ENCODE measurements around the gene LIPC.

Gene LIPC

DNA sequence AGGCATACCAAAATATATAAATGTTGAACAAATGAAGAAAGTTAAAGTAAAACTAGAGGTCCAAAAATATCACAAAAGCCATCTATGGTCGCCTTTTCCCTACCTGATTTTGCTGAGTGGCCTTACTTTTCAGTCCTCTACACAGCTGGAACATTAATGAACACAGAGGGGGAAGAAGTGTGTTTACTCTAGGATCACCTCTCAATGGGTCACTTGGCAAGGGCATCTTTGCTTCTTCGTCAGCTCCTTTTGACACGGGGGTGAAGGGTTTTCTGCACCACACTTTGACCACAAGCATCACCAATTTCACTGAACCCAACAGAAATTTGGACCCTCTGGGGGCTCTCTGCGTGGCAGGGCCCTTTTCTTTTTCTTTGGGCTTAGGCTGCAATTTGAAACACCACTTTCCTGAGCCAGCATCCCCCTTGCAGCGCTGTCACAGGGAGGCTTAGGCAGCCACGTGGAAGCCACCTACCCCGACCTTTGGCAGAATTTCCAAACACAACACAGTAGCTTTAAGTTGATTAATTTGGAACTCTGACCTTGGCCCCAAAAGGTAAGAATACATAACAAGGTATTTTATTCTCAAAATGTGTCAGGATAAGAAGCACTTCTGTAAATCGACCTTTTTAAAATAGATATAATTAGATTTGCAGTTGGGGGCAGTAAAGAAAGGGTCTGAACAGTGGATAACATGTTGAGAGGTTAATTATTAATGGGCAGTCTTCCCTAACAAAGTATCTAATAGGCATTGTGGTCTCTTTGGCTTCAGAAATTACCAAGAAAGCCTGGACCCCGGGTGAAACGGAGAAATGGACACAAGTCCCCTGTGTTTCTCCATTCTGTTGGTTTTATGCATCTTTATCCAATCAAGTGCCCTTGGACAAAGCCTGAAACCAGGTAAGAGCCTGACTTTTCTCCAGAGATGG is at the start of gene LIPC:
TSS of gene LIPC (plus strand) at position 771 of the 929 bp plus-strand sequence. CDS start at position 813, 42 bp downstream.
- no peak for DNase-seq

DNA sequence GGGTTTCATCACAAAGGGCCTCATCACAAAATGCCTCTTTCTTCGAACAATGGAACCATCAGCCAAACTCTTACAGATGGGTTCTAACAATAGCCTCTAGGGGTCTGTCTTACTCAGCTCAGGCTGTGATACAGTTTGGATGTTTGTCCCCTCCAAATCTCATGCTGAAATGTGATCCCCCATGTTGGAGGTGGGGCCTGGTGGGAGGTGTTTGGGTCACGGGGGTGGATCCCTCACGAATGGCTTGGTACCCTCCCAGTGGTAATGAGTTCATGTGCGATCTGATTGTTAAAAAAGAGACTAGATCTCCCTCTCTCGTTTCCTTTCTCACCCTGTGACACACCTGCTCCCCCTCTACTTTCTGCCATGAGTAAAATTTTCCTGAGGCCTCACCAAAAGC is 47.9 kb upstream of the LIPC start:
- no peak for DNase-seq

DNA sequence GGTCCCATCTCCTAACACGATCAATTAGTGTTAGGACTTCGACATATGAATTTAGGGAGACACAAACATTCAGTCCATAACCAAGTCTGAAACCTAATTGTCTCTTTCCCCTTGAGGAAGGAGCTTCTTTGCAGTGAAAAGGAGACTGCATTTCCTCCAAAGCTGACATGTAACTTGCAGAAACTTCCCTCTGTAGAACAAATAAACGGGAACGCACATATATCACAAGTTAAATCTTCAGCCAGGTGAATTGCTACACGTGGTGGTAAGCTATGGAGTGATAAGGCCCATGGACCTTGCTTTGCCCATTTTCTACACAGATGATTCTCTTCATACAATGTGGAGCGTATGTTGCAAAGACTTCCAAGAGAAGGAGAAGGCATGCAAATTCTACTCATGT is 47.1 kb upstream of the LIPC start:
- no peak for DNase-seq

DNA sequence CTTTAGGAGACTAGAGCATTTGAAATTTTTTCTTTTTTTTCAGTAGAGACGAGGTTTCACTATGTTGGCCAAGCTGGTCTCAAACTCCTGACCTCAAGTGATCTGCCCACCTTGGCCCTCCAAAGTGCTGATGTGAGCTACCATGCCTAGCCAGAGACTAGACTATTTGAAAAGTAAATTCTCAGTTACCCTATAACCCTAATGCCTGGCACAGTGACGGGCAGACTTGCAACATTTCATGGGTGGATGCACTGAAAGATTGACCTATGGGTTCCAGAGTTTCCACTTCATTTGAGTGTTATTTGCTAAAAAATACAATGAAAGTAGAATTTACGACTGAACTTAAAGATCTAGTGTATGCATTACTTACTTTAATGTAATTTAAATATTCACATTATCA is 45.7 kb upstream of the LIPC start:
- DNase-seq, result no peak

DNA sequence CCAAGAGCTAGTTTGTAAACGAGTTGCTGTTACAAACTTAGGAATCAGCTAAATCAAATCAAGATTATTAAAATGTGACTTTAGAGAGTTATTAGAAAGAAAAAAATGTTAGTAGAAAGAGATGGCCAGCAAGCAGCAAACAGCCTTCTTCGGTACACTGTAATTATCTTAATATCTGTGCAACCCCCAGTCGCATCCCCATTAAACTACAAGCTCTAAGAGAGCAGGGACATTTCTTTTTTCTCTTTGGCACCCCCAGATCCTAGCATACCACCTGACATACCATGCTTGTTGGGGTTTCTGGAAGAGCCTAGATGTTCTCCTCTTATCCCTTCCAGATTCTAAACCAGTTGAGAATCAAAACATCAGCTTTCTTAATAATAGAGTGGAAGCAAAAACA is 45.1 kb upstream of the LIPC start:
- no peak for DNase-seq

DNA sequence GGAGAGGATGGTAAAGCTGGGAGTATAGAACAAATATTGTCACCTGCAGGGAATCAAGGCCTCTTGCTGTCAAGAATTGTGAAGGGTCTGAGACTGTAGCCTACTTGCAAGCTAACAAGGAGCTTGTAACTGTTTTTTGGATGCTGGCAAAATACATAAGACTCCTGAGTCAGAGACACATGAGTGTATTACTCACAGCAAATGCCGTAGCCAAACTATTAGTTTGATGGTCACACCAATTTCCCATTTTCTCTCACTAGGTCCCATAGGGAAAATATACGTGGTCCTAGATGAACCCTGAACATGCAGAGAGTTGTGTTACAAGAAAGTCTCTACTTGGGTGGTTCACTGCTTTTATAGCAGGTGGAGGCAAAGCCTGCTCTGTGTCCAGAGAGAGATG is 44.7 kb upstream of the LIPC start:
- no peak for DNase-seq

DNA sequence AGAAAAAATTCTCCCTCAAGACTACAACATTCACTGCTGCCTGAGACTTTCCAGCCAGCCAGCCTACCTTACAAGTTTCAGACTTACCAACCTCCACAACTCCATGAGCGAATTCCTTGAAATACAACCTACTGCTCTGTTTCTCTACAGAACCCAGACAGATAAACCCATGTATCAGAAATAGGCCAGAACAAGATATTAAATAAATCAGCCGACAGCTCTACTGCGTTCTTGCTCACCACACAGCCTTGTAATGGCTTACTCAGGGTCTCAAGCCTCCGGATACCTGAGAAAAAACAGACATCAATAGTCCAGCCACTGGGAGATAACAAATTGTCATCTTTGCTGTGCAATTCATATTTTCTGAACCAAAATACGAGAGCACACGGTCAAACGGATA is 43.6 kb upstream of the LIPC start:
- no peak for DNase-seq

DNA sequence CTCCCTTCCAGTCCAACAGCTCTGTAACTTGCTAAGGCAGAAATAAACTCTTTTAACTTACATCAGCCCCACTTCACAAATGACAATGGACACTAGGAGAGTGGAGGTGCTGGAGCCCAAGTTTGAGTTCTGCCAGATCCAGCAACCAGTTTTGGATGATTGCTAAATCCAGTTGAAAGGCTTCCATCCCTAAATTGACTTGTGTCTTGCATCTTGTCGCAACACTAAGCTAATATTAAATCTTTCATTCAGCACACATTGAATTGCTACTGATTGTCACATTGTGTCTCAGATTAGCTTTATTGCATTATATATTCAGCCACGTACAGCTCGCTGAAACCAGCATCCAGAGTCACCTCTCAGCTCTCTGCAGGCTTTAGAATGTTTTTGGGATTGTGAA is 41.7 kb upstream of the LIPC start:
- no peak for DNase-seq

DNA sequence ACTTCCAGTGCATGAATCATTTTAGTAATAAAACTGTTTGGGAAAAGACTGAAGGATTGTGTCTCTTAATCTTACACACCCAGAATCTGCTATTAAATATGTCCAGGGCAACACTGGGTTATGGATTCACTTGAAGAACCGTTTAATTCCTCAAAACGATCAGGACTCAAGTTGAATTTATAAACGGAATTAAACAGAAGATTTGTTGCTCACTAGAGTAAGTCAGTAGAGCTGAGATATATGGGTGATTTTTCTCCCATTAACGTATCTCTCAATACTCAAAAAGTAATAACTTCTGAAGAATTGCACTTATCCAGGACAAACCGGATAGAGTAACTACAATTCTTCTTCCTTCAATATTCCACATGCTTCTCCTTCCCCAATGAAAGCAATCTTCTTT is 41.1 kb upstream of the LIPC start:
- DNase-seq, result no peak

DNA sequence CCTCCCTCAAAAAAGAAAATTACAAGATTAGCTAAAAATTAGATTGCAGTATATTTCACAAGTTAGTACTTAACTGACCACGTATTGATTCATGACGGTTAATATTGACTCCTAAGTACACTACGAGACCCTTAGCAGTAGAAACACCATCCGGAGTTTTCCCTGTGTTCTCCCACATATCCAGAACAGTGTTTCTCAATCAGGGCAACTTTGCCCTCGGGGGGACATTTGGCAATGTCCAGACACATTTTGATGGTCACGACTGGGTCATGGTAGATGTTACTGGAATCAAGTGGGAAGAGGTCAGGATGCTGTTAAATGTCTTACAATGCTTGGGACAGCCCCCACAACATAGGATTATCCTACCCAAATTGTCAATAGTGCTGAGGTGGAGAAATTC is 40.7 kb upstream of the LIPC start:
- no peak for DNase-seq

DNA sequence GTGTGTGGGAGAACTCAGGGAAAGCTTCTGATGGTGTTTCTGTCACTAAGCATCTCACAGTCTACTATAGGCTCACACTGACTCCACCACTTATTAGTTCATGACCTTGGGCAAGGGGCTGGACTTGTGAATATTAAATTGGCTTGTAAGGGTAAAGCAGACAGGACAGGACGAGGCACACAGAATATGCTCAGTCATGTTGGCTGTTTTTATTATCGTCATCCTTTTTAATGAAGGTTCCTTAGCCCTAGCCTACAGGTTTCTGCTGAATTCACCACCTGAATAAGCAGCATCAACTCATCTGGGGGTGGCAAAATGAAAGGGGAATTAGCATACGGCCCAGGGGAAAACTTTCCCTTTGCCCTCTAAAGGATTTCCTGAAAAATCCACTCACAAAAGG is 39.6 kb upstream of the LIPC start:
- no peak for DNase-seq

DNA sequence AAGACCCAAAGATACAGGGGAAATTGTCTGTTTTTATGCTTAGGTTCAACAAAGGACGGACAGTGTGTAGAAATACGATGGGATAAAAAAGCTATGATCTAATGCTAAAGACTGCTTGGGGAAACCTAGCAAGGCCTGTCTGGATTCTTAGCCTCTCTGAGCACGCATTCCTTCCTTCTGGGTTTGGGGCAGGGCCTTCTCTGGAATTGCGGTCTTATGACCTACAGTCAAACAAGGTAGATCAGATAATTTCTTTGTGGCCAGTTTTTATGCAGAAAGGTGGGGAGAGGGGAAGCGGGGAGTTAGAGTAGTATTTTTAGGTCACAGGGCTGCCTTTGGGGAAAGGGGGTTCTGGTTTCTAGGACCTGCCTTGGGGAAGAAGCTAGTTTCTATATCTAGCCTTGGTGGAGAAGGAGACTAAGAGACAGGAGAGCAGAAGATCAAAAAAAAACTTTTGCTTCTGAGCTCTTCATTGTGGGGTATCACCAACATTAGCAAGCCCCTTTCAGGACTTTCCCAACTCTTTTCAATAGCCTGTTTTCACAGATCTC is 39.1 kb upstream of the LIPC start:
- no peak for DNase-seq

DNA sequence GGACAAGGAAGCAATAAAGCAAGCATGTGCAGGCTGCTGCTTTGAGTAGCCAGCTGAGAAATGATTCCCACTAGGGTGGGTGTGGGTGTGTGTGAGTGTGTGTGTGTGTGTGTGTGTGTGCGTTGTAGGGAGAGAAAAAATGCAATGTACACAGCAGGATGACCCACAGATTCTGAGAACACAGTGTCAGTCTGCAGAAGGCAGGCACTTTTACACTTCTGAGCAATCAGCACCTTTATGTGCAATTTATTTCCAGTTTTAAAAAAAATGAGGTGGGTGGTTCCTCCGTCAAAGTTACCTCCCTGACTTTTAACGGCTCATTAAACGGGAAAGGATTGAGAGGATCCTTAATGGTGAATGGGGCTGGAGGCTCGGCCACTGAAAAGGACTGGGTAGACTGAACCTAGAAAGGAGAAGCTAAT is 38.5 kb upstream of the LIPC start:
- no peak for DNase-seq

DNA sequence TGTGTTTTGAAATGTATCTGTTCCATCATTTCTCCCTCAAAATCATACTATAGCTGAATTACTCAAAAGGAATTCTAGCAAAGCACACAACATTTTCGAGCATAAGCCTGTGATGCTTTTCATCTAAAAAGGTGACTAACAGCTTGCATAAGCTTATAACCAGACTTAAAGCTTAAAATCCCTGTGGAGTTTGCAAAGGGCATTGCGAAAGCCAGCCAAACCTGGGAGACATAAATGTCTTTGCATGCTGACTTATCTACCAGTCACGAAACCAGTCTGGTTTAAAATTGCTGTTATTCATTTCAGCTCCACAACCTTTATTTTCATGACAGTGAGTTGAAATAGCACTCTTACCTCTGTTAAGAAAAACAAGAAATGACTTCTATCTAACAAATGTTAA is 35.6 kb upstream of the LIPC start:
- no peak for DNase-seq

DNA sequence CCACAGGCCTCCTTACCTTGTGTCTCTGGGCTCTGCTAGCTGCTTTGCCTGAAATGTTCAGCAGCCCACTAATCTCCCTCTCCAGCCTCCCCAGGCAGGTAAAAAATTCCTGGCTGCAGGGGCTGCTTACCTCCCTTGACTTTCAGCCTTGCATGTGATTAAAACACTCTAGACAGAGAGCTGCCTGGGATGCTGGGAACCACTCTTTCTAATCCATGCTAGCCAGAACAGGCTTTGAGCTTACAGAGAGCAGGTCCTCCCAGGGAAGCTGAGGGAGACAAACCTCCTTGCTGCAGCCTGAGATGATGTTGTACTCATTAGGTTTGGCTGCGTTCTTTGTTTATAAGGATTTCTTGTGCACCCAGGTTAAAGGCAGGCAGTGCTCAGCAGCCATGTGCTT is 33.7 kb upstream of the LIPC start:
- DNase-seq, result no peak

DNA sequence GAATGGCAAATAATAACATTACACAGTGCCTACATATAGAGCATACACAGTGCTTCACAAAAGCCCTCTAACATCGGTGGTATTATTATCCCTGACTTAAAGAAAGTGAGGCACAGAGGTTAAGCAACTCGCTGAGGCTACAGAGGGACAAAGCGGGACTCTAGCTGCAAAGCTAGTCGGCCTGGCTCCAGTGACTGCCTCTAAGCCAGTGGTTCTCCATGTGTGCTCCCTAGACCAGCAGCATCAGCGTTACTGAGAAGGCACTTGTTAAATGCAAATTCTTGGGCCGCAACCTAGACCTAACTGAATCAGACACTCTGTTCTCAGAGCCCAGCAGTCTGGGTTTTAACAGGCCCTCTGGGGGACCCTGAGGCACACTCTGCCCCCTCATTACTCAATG is 33.1 kb upstream of the LIPC start:
- DNase-seq, result no peak

DNA sequence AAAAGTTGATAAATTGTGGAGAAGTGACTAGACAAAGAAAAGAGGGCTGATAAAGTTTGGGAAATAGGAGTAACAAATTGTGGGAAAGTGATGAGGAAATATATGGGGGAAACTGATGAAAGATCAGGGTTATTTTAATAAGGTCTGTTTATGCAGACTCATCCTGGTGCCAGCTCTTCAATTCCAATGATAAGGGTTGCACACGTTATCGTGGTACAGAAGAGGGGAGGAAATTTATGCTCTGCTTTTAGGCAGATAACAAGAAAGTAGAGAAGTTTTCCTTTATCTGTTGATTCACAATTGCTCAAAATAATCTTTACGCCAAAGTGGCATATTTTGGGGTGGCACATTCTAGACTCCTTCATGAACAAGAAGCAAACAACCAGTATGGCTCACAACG is 32.1 kb upstream of the LIPC start:
- DNase-seq, result no peak

DNA sequence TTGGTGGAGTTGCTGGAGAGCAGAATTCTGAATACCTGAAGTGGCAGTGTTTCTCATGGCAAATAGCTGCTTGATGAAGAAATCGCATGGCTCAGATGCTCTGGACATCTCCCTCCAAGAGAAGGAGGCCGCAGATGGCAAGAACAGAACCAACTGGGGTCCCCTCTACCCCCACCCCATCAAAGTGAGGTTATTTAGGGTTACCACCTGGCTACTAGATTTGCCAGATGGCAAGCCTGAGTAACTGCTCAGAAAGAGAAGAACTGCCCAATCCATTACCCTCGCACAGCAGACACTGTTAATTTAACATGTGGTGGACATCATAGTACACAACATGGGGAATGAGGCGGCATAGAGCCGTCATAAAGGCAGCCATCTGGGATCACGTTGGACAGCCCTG is 30.5 kb upstream of the LIPC start:
- DNase-seq, result no peak

DNA sequence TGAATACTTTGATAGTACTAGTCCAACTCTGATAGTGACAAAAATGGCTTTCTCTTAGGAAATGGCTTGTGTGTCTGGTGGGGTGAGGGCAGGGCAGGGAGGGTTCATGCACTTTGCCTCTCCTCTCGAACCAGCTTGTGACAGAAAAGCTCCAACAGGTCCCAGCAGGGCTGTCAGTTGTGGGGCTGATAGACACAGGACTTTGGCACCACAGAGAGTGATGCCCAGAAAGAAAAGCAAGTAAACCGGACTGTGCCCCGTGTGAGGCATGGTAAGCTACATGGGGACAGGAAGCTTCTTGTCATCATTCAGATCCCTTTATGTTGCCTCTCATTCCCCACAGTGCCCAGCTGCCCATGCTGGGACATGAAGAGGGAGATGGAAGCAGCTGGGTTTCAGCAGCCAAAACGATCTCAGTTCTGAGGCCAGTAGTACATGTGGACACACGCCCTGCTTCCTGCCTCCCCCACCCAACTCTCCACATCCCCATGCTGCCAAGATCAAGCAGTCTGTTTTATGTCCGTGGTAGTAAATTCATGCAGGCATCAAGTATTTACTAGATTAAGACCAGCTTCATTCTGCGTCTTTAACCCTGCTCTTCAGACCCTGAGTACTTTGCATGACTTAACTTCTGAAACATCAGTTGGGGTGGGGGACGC is 29.7 kb upstream of the LIPC start:
- DNase-seq, result no peak

DNA sequence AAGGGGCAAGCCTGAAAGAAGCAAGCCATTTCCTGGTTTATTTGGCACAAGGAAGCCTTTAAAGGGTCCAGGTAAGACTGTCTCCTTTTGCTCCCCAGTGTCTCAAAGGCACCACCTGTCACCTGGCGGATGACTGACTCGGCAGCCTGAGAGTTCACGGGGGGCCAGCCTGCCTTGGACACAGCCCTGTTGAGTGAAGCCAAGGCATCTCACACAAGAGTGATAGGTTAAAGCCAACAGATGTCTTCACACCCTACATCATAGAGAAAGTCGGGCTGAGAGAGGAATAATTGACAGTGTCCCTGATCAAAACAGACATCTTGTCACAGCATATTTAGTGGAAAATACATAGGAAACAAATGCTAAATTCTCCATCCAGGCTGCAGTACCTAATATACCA is 28.2 kb upstream of the LIPC start:
- DNase-seq, result no peak

DNA sequence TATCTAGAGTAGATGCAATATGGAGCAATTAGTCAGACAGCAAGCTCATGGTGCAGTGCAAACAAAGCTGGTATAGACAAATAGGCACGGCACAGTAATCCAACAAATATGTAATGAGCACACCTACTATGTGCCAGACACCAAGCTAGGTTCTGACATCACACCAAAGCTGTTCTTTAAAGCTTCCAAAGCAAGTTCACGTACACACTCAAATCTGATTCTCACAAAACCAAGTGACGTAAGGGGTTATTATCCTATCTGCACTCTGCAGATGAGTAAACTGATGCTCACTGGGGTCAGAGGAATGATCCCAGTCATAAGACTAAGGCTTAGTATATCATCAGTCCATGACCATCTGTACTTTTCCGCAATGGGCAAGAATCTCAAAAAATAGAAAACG is 27.8 kb upstream of the LIPC start:
- no peak for DNase-seq

DNA sequence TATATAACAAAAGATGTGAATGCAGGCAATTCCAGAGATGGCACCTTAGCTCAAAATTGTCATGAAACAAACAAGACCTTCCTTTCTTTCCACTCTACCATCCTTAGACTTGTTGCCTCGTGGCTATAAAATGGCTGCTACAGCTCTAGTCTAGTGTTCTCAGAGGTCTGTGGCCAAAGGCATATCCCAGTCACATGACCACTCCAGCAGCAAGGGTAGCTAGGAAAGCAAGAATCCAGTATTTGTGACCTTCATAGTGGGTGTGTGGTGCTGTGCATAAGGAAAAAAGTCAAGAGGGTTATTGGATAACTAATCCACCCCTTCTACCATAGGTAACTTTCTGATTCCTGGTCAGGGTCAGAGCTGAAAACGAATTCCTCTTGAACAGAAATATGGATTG is 27.1 kb upstream of the LIPC start:
- no peak for DNase-seq

DNA sequence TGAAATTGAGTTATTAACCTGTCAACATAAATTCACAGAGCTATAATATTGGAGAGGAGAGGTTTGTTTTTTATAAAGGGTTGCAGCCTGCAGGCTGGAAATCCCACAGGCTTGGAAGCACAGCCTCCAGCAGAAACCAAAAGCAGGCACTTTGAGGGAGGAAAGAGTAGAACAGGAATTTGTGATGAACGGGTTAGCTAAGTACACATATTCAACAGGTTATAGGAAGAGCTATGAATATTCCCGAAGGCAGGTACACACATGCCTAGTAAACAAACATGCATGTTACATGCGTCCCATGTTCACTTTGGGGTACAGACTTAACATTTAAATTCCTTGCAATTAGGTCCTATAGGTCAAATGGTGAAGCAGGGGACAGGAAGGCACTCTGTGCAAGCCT is 25.9 kb upstream of the LIPC start:
- no peak for DNase-seq

DNA sequence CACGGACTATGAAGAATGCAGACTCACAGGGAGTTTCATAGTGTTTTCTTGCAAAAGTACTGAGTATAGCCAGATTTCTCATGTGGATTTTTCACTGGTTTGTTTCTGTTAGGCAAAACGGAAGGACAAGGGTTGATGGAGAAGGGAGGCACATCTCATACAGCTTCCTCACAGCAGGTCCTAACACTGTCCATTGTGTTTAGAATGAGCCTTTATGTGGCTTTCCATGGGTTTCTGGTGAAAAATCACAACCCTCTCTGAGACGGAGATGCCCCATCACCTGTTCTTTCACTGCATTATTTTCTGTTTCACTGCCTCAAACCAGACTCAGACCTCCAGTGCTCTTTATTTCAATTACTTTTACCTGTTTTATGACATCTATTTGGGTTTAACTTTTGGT is 25.0 kb upstream of the LIPC start:
- no peak for DNase-seq

All from NCI-H774 (cell line).